ENCODE measurements around the gene TP63.

DNA sequence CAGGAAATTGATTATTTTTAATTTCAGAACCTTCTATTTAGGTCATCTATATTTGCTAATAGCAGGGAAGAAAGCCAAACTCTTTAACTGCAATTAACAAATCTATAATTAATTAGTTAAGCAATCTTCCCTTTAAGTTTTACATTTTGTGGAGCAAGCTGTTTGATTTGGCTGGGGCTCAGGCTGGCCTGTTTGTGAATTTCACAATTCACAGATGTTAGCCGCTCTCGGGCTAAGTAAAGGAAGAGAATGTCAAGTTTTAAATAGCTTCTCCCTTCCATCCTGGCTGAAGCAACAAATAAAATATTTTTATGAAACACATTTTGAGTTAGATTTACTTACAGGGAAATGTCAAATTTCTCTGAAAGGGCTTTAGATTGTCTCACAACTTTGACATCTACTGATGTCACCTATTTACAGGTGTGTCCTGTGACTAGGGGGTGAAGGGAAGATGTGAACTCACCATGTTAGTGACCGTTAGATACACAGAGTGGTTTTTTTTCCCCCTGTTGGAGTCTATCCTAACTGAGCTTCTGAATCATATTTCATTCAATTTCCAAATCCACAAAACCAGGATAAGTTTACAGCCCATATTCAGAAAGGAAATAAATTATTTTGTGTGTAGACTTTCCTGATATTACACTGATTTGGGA lies 1.3 kb upstream of the TP63 start:
- TF ChIP-seq, protein P1, sequence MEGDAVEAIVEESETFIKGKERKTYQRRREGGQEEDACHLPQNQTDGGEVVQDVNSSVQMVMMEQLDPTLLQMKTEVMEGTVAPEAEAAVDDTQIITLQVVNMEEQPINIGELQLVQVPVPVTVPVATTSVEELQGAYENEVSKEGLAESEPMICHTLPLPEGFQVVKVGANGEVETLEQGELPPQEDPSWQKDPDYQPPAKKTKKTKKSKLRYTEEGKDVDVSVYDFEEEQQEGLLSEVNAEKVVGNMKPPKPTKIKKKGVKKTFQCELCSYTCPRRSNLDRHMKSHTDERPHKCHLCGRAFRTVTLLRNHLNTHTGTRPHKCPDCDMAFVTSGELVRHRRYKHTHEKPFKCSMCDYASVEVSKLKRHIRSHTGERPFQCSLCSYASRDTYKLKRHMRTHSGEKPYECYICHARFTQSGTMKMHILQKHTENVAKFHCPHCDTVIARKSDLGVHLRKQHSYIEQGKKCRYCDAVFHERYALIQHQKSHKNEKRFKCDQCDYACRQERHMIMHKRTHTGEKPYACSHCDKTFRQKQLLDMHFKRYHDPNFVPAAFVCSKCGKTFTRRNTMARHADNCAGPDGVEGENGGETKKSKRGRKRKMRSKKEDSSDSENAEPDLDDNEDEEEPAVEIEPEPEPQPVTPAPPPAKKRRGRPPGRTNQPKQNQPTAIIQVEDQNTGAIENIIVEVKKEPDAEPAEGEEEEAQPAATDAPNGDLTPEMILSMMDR (IDR thresholded peaks at IDR 0.05) = no peak
- TF ChIP-seq POLR2A (IDR thresholded peaks at IDR 0.05) (no peak), POLR2AphosphoS5 (IDR thresholded peaks at IDR 0.05) (no peak)
